MM.1S (cell line): ENCODE data around the gene CBLN3.

Experiments
- EZH2 ChIP-seq: fragments of 300-600 bp; sonication (generic); optimal IDR thresholded peaks from 2 replicates; pipeline ENCODE3; 2017; ENCODE audit warnings: low read depth, mild to moderate bottlenecking, antibody characterized with exemption, low read length, mixed read lengths
- TF ChIP-seq, protein P1 (sequence below): fragments of 300-600 bp; sonication (generic); IDR thresholded peaks from 2 replicates; pipeline ENCODE4 v1.5.1; 2016; ENCODE audit warnings: antibody characterized with exemption, low read length, mixed read lengths

GRCh38 chr14:24465805-24466204 is 36.3 kb upstream of the CBLN3 start:
- TF ChIP-seq, protein P1, sequence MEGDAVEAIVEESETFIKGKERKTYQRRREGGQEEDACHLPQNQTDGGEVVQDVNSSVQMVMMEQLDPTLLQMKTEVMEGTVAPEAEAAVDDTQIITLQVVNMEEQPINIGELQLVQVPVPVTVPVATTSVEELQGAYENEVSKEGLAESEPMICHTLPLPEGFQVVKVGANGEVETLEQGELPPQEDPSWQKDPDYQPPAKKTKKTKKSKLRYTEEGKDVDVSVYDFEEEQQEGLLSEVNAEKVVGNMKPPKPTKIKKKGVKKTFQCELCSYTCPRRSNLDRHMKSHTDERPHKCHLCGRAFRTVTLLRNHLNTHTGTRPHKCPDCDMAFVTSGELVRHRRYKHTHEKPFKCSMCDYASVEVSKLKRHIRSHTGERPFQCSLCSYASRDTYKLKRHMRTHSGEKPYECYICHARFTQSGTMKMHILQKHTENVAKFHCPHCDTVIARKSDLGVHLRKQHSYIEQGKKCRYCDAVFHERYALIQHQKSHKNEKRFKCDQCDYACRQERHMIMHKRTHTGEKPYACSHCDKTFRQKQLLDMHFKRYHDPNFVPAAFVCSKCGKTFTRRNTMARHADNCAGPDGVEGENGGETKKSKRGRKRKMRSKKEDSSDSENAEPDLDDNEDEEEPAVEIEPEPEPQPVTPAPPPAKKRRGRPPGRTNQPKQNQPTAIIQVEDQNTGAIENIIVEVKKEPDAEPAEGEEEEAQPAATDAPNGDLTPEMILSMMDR, result no peak
- TF ChIP-seq EZH2, result no peak
